Measurements from ENCODE around the gene SAMD4B.
A peak's percentile ranks its signal among the peaks of the same experiment; 100 is the strongest.

SAMD4B gene

DNA sequence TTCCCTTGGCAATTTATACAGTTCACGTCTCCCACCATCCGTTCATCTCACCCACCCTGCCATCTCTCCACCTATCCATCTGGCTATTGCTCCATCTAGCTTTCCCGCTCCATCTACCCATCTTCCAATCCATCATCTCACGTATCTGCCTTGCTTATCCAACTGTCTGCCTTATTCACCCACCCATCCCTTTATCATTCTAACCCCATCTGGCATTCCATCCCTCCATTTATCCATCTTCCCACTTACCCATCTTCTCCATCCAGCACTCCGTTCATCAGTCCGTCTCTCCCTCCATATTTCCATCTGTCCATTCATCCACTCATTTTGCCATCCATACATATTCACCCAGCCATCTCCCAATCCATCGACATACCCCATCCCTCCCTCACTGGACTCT lies 83.5 kb downstream of the SAMD4B start:
- no peak for DNase-seq (ENCODE audit: low read depth)

DNA sequence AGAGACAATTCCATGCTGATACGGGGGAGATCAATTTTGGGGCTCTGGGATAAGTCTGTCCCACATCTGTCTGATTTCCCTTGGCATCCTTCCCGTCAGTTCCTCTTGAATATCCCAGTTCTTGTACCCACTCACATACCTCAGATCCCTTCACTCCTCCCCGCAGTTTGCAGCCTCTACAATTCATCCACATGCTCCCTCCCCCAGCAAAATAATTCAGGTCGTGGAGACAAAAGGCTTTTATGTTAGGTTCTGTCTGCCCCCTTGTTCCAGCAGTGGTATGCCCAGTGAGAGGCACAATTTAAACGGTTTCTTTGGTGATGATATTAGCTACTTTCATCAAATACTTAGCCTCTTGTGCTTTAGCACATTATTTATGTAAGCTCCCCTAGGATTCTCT lies 83.9 kb downstream of the SAMD4B start:
- DNase-seq (ENCODE audit: low read depth) = no peak

- no peak for DNase-seq (ENCODE audit: low read depth)
Observed at GRCh38 chr19:39427707-39428106, 85.5 kb downstream of the SAMD4B start.

GRCh38 chr19:39428283-39429112 lies 86.3 kb downstream of the SAMD4B start:
- DNase-seq (ENCODE audit: low read depth) = no peak

GRCh38 chr19:39430675-39431593 lies 88.7 kb downstream of the SAMD4B start:
- peak; percentile 64 for DNase-seq (ENCODE audit: low read depth)

- no peak for DNase-seq (ENCODE audit: low read depth)
Observed at GRCh38 chr19:39432677-39433025, 90.4 kb downstream of the SAMD4B start.

DNA sequence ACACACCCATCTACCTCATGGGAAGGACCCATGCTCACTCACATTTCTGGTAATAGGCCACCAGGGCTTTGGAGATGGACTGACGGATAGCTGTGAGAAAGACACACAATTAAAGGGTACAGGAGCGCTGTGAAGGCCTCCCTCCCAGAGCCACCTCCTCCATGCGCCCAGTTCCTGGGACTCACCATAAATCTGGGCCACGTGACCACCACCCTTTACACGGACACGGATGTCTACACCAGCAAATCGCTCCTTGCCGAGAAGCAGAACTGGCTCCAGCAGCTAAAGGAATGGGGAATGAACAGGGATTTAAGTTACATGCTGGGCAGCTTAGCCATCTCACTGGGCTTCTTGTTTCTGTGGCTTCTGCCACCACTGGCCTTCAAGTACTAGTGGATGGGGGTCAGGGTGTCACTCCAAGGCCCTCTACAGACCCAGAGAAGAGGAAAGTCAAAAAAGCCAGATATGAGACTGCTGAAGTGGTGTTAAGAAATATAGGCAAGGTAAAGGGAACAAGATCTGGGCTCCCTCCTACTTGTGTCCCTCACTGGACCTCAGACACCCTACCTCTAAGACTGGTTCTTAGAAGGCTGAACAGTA lies 91.4 kb downstream of the SAMD4B start:
- DNase-seq (ENCODE audit: low read depth) = no peak

DNA sequence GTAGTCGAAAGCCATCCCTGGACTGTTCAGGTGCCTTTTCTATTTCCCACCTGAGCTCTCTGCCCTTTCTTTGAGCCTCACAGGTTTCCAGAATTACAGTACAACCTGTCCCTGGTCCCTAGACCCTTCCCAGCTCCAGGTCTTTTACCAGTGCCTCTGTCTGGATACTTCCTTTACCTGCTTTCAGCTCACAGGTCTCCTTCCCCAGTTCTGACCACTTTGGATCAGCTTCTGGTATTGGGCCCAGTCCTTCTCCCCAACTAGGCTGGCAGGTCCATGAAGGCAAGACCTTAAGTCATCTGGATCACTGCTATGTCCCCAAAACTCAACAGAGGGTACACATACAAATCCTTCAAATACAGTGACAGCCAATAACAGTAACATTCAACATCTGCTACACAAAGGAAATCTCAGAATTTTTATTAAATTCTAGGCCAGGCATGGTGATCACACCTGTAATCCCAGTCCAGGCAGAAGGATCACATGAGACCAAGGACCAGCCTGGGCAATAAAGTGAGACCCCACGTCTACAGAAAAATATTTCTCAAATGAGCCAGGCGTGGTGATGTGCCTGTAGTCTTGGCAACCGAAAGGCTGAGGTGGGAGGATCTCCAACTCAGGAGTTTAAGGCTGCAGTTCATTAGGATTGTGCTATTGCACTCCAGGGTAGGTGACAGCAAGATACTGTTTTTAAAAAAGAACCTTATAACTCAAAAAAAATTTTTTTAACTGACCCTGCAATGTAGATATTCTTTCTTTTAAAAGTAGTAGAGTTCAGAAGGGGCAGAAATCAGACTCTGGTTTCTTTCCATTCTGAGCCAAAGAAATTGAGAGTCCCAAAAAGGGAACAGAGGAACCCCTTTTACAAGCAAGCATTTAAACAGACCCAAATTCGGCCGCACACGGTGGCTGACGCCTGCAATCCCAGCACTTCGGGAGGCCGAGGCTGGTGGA lies 92.2 kb downstream of the SAMD4B start:
- no peak for DNase-seq (ENCODE audit: low read depth)
